HG03342 (cell line): ENCODE data around the gene TLE3.

ENCODE experiments used
- ATAC-seq: cut with Tn5 transposase; IDR thresholded peaks from one replicate; pipeline ENCODE4 v1.9.1; 2021; ENCODE audit warnings: mild to moderate bottlenecking, moderate library complexity; ENCODE audit not compliant: unreplicated experiment

Gene TLE3

DNA sequence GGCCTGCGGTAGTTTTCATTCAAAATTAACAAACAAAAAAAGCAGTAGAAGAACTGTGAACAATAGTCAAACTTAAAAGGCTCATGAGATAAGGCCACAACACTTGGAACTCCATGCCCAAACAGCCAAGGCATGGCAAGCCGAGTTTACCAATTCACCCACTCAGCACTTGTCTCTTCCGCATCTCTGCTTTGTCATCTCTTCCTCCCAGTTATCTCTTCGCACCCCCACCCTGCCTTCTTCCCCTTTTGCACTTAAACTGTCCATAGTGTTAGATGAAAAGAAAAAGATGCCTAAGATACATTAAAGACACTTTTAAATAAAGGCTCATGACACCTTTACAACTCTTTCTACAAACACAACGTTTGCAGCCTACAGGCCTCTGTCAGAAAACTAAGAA, 11.1 kb downstream of the TLE3 start:
- ATAC-seq: no peak

DNA sequence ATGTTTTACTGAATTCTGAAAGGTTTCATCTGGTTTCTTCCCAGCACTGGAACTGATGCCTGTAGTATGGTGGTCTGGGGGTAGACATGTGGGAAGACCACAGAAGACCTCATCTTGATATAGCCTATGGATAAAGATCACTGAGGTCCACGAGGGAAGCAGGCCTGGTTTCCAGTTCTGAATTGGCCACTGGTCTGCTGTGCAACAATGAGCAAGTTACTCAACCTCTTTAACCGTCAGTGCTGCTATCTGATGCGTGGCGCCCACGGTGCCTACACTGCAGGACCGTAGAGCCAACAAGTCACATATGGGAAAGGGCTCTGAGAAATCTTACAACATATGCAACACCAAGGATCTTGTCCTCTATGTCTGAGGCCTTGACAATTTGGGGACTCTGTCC, 13.3 kb downstream of the TLE3 start:
- ATAC-seq: no peak

DNA sequence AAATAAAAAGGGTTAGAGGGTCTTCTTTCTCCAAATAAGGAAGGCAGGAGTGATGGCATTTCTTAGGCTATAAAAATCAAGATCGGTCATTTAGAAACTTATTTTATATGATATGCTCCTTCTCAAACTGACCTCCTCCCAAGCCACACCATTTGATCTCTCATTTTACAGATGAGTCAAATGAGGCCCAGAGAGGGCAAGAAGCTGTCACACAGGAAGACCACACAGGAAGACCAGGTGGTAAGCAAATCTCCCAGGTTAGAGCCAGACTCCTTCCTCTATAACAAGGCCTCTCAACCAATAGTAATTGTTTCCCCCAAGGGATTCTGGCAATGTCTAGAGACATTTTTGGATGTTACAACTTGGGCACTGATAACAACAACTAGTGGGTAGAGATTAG, 13.8 kb downstream of the TLE3 start:
- no peak for ATAC-seq

DNA sequence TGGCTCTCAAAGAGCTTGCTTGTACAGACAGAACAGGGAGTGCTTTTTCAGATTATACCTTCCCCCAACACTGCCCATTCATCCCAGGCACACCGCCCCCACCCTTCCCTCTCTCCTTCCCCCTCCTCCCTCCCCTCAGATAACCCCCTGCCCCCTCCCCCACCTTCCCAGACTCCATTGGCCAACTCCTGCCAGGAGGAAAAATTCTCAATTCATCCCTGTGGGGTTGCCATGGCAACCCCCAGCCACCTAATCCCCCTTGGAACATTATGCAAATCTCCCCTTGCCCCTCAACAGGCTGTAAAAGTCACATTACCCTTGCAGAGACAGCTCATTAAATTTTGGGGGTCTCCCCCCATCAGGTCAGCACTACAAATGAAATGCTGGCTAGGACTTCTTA, 14.3 kb downstream of the TLE3 start:
- ATAC-seq: no peak

DNA sequence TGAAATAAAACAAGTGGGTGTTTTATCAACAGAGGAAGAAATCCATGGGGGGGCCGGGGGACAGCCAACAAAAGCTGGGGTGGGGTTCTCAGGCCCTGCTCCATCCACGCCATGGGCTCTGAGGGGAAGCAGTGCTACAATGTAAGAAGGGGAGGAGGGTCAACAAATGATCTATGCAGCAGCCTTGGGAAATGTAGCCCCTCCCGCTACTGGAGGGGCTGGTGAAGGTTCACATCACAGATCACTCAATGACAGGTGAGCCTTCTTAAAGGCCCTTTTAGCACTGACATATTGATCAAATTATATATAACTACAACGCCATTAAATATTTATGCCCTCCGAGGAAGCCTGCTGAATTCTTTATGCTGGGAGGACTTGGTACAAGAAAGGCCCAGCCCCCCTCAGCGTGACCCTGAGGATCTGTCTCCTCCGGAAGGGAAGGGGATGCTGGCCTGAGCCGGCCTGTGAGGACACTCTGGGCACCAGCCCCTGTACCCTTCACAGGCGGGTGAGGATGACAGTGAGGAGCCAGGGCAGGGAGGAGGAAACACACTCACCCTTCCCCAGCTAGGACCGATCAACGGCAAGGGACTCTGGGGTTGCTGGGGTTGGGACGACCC, 15.3 kb downstream of the TLE3 start:
- ATAC-seq: no peak

DNA sequence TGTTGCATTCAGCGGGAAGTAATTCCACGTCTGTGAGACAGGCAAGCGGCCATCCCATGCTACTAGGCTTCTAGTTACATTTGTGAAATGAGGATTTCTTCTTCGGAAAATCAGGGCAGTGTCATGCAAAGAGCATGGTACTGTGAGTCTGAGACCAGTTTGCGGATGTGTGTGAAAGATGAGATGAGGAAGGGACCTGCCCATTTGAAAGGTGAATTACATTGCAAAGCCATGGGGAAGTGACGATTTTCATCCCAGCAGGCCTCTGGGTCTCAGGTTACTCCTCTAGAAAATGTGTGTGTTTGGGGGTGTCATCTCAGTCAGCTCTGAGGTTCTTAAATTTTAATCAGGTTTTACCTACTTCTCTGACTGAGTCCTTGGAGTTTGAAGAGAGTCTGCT, 16.1 kb downstream of the TLE3 start:
- no peak for ATAC-seq

DNA sequence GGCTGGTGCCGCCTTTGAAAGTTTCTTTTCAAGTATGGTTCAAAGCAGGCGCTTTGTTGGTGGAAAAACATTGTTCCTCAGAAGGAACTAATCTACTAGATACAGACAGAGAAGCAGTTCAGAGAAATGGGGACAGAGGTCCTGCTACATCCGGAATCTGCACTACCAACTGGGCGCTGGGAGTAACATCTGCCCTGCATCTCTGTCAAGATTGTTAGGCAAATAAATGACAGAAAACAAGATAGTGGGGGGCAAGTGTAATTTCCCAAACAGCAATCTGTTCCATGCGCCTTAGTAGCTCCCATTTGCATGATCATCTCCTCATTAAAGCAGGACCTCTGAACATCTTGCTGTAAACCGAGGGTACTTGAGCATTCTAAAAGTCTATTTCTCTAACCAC, 17.4 kb downstream of the TLE3 start:
- ATAC-seq: no peak

DNA sequence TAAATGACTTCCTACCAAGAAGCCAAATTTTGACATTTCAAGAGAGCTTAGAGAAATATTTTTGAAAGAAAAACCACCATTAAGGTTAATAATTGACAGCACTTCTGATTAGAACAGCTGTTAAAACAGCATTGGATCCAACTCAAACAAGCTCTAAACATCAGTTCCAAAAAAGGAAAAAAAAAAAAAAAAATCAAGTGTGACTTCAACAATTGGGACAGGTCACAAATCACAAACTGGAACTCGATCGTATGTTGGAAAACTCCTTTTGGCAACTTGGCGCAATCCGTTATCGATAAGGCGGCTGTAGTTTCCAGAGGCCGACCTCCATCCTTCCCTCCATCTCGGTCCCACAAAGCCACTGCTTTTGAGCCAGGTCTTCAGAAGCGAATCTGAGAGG, 17.8 kb downstream of the TLE3 start:
- ATAC-seq: no peak

DNA sequence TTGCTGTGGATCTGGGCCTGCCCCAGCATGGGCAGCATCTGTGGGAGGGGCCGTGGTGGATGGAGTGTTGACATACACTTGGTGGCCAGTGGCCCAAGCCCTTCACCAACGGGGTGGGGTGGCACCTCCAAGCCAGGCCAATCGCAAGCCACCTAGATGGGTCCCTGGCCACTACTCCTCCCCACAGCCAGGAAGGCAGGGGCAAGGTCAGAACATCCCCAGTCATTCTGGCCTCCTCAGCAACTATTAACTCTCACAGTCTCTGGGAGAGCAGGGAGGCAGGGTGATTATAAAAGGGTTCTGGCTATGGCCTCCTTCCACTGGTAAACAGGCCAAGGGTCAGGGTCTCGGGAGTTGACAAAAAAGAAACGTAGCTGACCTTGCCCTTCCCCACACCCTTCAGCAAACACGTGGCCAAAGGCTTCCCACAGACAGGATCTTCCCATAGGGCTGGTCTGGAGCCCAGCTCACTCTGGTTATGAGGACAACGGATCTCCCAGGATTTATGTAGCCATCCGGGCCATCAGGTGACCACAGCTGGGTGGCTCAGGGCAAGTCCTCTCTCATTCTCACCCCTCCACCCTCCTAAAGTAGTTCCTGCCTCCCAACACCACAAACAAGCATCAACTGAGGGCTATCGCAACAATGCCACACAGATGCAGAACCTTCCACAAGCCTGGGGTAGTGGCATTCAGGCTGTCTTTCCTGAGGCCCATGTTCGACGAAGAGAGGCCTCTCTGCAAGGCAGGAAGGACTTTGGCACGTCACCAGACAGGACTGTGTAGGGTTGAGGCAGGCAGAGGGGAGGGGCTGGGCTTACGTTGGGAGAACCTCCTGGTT, 18.9 kb downstream of the TLE3 start:
- no peak for ATAC-seq

DNA sequence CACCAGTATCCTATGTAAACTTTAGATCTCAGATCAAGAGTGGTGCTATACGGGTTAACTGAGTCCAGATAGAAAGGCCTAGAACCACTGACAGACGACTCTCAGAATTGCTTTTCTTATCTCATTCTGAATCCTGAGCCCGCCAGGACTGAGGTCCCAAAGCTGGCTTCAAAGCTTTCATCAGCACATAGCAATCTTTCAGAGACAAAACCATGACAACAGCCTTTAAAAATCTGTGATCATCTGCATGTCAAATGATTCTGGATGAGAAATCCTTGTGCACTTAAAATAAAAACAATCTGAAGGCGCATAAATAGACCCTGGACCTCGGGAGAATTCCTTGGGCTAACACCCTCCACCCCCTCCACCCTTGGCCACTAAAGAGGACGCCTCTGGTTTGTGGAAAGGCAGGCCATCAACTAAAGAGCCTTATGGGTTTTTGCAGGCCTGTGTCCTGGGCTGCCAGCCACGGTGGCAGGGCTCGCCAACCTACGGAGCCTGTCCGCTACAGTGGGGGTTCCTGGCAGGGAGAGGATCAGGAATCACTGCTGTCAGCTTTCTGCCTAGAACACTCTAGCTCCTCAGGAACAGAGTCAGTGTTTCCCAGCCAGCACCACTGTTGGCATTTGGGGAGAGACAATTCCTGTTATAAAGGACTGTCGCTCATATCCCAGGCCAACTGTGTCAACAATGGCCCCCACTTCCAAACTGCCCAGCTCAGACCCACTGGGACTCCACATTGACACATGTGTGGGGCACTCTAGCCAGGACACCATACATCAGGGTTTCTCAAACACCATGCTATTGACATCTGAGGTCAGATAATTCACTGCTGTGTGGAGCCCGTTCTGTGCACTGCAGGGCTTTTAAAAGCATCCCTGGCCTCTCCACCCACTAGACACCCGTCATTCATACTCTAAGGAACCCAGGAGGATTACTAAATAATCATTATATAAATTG, 20.2 kb downstream of the TLE3 start:
- ATAC-seq: no peak

DNA sequence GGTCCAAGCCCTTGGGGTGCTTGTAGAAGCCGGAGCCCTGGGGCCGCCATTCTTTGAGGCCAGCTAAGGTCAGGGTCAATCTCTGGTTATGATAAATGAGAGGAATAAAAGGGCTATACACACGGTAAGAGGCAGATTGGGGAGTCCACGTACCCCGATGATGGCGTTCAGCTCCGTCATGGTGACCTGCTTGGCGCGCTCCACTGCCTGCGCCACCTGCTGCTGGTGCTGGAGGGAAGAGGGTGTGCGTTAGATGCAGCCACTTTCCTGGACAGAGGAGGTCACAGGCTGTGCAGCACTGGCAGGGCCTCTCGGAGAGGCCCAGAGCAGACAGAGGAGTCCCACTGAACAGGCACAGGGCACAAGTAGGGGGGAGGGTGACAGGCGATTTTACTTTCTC, 23.3 kb downstream of the TLE3 start:
- no peak for ATAC-seq

DNA sequence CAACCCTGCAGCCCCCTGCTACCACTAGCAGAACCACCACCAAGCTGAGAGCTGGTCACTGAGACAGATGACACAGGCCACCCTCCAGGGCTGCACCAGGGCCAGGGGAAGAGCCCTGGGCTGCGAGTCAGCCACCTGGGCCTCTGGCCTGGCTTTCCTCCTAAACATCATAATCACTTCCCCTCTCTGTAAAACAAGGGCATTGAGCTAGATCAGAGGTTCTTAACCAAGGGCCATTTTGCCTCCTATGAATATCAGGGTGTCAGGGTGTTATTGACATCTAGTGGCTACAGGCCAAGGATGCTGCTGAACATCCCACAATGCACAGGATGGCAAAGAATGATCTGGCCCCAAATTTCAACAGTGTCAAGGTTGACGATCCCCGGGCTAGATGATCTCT, 25.2 kb downstream of the TLE3 start:
- ATAC-seq: no peak

DNA sequence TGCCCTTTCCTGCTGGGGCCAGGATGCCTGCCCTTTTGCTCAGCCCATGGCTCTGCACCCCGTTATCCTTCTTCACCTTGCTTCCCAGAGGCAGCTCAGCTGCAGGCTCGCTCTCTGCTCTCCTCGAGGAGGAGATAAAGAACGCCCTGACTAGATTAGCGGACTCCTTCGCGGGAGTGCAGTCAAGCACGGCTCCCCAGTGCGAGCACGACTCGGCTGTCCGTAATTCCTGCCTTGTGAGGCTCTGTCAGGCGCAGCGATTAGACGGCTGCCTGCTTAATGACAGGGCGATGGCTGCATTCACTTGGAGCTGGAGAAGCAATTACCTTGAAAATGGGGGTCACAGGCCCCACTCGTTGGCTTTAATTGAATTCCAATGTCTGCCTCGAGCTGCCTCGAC, 25.9 kb downstream of the TLE3 start:
- no peak for ATAC-seq

DNA sequence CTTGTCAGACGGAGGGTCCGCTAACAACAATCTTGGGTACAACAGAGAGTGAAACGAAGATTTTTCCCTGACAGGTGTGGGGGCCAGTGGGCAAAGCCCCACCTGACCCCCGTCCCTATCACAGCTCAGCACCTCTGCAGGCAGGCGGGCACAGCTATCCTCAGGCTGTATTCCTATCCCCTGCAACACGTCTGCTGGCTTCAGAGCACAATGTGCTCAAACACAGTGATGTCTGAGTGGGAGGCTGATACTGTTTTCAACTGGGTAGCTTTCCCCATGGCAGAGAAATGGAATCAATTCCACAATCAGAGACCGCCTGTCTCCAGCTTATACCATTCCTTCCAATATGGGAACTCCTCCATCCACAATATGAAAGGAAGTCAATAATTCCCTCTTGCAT, 28.0 kb downstream of the TLE3 start:
- ATAC-seq: no peak

DNA sequence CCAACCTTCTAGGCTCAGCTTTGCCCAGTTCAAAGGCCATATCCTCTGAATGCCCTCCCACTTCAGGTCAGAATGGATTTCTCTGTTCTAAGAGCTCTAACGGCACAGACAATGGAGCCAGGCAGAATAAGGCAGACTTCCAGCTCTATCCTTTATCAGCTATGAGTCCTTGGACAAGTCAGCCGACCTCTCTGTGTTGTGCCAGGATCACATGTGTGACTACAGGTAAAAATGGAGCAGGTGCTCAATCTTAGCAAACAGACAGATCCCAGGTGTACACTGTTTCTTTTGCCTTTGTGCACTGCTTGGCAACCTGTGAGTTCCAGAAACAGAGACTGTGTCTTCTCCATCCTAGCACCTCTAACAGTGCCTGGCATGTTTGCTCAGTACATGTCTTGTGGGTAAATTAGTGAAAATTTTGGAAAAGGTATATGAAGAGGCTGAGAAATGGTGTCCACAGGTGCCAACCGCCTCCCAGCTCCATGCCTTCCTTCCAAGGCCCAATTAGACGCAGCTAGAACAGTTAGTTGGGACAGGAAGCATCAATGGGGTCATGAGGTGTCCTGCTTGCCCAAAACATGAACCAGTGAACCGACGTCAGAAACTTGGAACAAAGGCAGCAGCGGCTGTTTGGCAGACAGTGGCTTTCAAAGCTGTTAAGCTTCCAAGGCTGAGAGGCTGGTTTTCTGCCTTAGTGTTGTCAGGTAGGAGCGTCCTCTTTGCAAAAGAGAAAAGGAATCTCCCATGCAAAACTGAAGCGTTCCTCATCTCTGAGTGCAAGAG, 28.7 kb downstream of the TLE3 start:
- no peak for ATAC-seq

DNA sequence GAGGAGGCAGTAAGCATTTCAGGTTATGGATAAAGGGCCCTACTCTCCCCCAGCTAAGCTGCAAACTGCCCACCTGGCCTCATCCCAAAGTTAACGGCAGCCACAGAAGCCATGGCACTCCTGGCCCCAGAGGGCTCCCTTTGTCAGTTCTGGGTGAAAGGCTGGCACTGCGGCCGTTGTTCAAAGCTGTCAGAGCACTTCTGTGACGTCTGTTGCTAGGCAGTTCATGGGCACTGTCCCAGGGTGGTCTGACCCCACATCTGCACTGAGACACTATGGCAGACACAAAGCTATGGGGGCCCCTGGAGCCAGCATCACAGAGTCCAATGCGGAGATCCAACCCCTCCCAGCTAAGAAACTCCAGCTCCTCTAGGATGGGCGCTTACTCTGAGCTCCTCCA, 30.0 kb downstream of the TLE3 start:
- no peak for ATAC-seq

DNA sequence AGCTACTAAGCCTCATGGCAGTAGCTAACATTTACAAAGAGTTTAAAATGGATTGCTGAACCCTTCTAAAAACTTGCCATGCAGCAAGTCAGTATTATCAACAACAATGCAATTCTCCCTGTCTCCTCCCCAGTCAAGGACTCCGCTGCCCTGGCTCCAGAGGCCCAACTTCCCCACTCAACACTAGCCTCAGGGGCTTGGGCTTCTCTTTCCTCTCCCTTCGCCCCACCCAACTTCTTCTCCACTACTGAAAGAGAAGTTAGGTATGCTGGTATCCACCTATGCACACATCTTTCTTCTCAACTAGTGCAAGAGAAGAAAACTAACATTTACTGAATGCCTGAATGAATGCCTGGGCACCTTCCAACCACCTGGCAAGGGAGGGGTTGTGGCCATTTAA, 30.7 kb downstream of the TLE3 start:
- no peak for ATAC-seq

DNA sequence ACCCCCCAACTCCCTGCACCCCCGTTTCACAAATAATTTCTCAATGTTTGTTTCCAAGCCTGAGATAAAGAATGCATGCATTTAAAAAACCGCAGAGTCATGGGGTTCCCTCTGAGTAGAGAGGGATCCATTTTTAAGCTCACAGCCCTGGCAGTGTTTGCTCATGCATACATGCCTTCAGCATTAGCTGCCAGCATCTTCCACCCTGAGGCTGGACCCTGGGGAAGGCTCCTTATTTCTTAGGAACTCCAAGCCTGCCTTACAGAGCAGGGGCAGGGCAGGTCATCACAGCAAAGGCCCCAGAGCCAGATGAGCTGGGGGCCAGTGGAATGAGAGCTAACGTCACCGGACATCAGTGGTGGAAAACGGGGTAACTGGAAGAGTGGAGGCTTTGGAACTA, 31.3 kb downstream of the TLE3 start:
- ATAC-seq: no peak

DNA sequence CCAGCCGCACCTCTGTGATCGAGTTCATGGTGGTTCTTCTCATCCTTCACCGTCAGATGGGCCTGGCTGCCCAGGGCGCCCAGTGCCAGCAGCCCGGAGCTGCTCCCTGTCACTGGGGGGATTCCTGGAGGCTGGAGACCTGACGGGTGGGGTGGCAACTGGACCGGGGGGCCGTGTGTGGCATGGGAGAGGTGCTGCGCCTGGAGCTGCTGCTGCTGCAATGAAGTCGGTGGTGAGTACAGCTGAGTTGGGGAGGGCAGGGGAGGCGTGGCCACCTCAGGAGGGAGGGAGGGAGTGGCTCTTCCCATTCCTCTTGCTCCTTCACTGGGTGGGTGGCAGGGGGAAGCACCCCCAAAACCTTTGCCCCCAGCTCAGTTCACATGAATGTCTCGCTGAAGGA, 31.7 kb downstream of the TLE3 start:
- ATAC-seq: no peak

DNA sequence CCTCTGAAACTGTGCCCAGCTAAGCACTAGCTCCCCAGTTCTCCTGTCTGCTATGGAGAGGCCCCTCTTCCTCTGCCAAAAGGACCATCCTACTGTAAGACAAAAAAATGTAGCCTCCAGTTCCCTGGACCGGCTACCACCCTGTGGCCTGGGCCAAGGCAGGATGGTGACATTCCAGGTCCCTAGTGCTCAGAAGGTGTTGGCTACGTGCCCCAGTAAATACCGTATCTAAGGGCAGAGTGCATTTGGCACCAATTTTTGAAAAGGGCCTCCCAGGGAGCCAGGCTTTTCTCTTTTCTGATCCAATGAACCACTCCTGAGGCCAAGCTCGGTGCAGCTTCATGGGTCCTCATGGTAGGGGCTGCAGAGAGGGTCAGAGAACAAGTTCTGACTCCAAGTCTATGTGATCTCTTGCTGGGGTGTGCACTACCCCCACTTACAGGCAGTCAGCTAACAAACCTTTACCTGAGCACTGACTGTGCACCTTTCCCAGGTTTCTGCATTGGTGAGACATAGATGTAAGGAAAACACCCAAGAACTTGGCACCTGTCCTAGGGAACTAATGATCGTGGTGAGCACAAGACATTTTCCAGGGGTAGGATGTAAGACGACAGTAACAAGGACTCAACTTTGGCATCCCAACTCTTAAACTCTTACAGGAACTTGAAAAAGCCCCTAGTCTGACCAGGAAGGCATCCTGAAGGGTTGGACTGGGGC, 32.6 kb downstream of the TLE3 start:
- ATAC-seq: no peak
